Heart right ventricle (tissue), 16 donors: ENCODE data around the gene MRAS. TPM values are rescaled to one million over a fixed set of nuclear protein-coding genes. Genes with fewer than 3 reads are reported as not detected.

Source experiments
- ATAC-seq, 8 donors: fragments of 200-7000 bp; cut with Tn5 transposase; one replicate each; pipeline ENCODE4 v1.9.1; 2020; ENCODE audit warnings: mild to moderate bottlenecking in 8 of 8, moderate library complexity in 8 of 8, moderate number of reproducible peaks in 1 of 8
- DNase-seq, 2 donors: peaks; one replicate each; pipeline ENCODE4 v3.0.0-alpha.2; 2020
- H3K27ac ChIP-seq, 10 donors: fragments of 200-600 bp; sonication (generic) in 2 of 10; one replicate each; pipeline versions ENCODE4 v1.5.0 to v1.8.0; 2020 to 2022; ENCODE audit warnings: mild to moderate bottlenecking in 3 of 10
- H3K27me3 ChIP-seq, 7 donors: fragments of 200-600 bp; one replicate each; pipeline ENCODE4 v1.8.0; 2021 to 2022; ENCODE audit warnings: mild to moderate bottlenecking in 2 of 7
- H3K36me3 ChIP-seq, 9 donors: fragments of 200-600 bp; sonication (generic) in 1 of 9; one replicate each; pipeline versions ENCODE4 v1.5.0 to v1.8.0; 2020 to 2022; ENCODE audit warnings: mild to moderate bottlenecking in 2 of 9
- H3K4me1 ChIP-seq, 9 donors: fragments of 200-600 bp; sonication (generic) in 1 of 9; one replicate each; pipeline versions ENCODE4 v1.5.0 to v1.8.0; 2020 to 2022; ENCODE audit warnings: mild to moderate bottlenecking in 4 of 9
- H3K4me3 ChIP-seq, 10 donors: fragments of 200-600 bp; sonication (generic) in 2 of 10; one replicate each; pipeline versions ENCODE4 v1.5.0 to v1.8.0; 2020 to 2022; ENCODE audit warnings: mild to moderate bottlenecking in 7 of 10, moderate library complexity in 2 of 10
- H3K9me3 ChIP-seq, 11 donors: fragments of 200-600 bp in 10 of 11; sonication (generic) in 2 of 11; one replicate each; pipeline versions ENCODE4 v1.5.0 to v1.8.0; 2013 to 2022; ENCODE audit warnings: mild to moderate bottlenecking in 2 of 11, control low read depth in 1 of 11, moderate library complexity in 1 of 11
- WGBS, 2 donors: extraction: QIAGEN DNeasy Blood & Tissue Kit; methylation state at CpG; one replicate each; pipeline ENCODE4 v1.1.7; 2013; ENCODE audit warnings: inconsistent platforms in 1 of 2; 5-methylcytosine and 5-hydroxymethylcytosine counted together
- intact Hi-C, 10 donors: fragments of 100-400 bp; cut with DNase I; formaldehyde crosslinking; loops; one replicate each; pipeline versions ENCODE4 v1.11.1 to v1.14.2; 2022
- polyA plus RNA-seq, 2 donors: library from polyadenylated mRNA; stranded (reverse); fragments of 200-250 nt; gene quantifications; one replicate each; pipeline ENCODE4 v1.2.3, GENCODE V29; 2013
- total RNA-seq, 10 donors: library from RNA; stranded (reverse); fragmentation: NEBNext Ultra II Directional in 3 of 10; extraction: Animal tissue kit (Norgen Biotek cat#: 25700) in 3 of 10; gene quantifications; one replicate each; pipeline versions ENCODE4 v1.2.1 to v1.2.4, GENCODE V29; 2021 to 2023
- TF ChIP-seq, protein P1 (sequence below), 9 donors: fragments of 200-600 bp; sonication (generic) in 2 of 9; IDR thresholded peaks; one replicate each; pipeline versions ENCODE4 v1.5.0 to v1.8.0; 2021 to 2022; ENCODE audit warnings: antibody characterized with exemption in 9 of 9, mild to moderate bottlenecking in 5 of 9, moderate library complexity in 1 of 9
- donor health status: Arrhythmogenic right ventricular cardiomyopathy.
- donor health status: ischemic (EF 13 %, LVEDD 7.1; RV severe dilation, severe dysfunction).
- donor health status: healthy with polysubstance abuse.
- donor health status: DM: no; HTN: yes; CAD: no.
- donor health status: DM: no; HTN: no; CAD: no.
- donor health status: ischemic (EF 25% LVEDD 6.9; RV normal size, moderate dysfunction).
- donor health status: ischemic (EF 25% LVEDD 5.7; RV mildly dilated, moderate dysfunction).
- donor health status: healthy.
- donor health status: DM: yes; HTN: yes; CAD: no.
- donor health status: Ischemic cardiomyopathy.
- donor health status: ischemic (EF 35%, LVEDD 5.7; RV mildly dilated, moderate dysfunction).
- donor health status: nonischemic (EF 11% LVEDD 7.7; RV severe dilation, severe dysfunction).
- donor health status: DM: yes; HTN: yes; CAD: no.
- donor health status: PGD.
- donor health status: ischemic (EF 29% LVEDD 5.4; RV normal size, mild dysfunction).
- donor health status: nonischemic (EF 23%, LVEDD 6.1; RV moderate dilation, normal function).

MRAS gene
- total and polyA plus RNA-seq, 12 donors = 78.6 to 381 (median 256) TPM

DNA sequence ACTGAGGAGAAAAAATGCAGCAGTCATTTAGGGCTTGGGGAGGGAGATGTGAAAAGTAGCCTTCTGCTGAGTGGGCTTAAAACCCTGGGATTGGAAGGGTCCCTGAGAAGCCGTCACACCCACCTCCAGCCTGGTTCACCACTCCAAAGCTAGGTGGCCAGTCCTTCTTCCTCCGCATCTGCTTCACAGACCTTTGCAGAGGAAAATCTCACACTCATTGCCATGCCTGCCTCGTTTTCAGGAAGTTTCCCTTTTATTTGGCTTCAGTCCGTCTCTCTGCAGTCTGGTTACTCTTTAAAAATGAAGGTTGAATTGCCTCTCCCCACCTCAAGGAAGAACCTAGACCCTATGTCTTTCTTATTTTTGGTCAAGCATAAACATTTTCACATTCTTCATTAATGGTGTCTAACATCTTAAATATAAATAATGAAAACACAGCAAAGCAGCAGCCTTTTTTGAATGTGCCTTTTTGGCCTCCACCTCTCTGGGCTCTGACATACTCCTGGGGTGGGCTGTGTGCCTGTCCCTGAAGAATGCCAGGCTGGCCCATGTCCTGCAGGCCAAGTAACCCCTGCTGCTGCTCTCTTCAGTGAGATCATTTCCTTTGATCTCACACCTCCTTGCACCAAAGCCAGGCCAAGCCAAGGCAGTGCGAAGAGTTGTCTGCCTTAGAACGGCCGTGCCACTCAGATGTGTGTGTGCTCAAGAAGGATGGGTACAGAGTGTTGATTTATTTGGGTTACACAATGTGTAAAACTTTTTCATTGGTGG, 11.0 kb downstream of the MRAS start:
- no peak for ATAC-seq
- intact Hi-C loops = no loop called here
- H3K9me3 ChIP-seq = no peaks in the 10 kb centered on the region
- TF ChIP-seq, protein P1, sequence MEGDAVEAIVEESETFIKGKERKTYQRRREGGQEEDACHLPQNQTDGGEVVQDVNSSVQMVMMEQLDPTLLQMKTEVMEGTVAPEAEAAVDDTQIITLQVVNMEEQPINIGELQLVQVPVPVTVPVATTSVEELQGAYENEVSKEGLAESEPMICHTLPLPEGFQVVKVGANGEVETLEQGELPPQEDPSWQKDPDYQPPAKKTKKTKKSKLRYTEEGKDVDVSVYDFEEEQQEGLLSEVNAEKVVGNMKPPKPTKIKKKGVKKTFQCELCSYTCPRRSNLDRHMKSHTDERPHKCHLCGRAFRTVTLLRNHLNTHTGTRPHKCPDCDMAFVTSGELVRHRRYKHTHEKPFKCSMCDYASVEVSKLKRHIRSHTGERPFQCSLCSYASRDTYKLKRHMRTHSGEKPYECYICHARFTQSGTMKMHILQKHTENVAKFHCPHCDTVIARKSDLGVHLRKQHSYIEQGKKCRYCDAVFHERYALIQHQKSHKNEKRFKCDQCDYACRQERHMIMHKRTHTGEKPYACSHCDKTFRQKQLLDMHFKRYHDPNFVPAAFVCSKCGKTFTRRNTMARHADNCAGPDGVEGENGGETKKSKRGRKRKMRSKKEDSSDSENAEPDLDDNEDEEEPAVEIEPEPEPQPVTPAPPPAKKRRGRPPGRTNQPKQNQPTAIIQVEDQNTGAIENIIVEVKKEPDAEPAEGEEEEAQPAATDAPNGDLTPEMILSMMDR (IDR thresholded peaks at IDR 0.05) = no peak
- no peaks in the 10 kb centered on the region for H3K27me3 ChIP-seq
- 54% methylated on average over 7 of the region's 7 CpGs for WGBS, 2 donors
- no peak overlapping the region for H3K4me3 ChIP-seq
- H3K4me1 ChIP-seq = peaks cover 33 to 99% (median 78%) of the 10 kb centered on the region in 9 donors
- DNase-seq = no peak
- peaks cover 0 to 27% (median 6%) of the 10 kb centered on the region in 9 donors for H3K36me3 ChIP-seq
- H3K27ac ChIP-seq = peak overlapping the region; percentile 4 to 99 (median 71)

DNA sequence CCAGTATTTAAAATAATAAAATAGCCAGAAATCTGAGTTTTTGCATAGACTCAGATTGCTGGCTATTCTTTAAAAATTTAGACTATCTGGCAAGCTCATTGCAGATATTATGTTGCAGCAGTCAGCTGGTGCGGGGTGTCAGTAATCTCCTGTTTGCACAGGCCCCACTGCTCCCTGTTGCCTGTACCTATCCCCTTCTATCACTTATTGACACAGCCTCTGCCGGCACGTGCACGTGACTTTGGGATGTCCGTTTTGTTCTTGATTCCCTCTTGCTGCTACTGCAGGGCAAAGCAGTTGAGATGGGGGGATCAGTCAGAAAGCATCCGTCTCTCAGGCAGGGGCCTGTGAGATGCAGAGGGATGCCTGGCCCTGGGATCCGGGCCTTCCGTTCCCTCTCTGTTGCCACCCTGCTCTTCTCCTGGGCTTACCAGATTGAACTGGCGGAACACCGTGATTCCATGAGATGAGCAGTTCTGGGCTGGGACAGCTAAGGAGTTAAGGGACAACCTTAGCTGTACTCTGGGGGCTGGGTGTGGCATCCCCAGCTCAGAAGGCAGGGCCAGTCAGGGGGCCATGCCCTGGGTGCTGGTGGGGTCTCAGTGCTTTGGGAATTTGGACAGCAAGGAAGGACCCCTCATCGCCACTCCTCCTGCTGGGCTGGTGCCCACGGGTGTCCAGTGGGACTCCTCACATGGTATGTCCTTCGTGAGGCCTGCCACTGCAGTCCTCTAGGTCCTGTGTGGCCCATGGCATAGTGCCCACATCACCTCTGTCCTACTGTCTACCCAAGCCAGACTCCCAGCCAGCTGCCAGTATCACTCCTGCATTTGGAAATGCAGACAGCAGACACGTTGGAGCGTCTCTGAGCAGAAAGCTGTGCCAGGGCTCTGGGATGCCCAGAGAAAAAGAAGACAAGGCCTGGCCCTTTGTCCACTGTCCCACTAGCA, 11.8 kb downstream of the MRAS start:
- WGBS, 2 donors = 55 to 73% methylated on average over 15 of the region's 15 CpGs
- H3K27me3 ChIP-seq = no peaks in the 10 kb centered on the region
- H3K27ac ChIP-seq = peak overlapping the region; percentile 4 to 99 (median 71)
- TF ChIP-seq, protein P1 (IDR thresholded peaks at IDR 0.05) = no peak
- peaks cover 38 to 100% (median 82%) of the 10 kb centered on the region in 9 donors for H3K4me1 ChIP-seq
- DNase-seq = peak; percentile 59 to 73
- H3K9me3 ChIP-seq = no peaks in the 10 kb centered on the region
- H3K36me3 ChIP-seq = peaks cover 0 to 21% (median 3%) of the 10 kb centered on the region in 9 donors
- H3K4me3 ChIP-seq = no peak overlapping the region
- intact Hi-C loops = loop anchor here in 1 of 10 donors (5.0 kb wide), 1 partner anchor 37 kb away; no protein-coding TSS in a partner anchor
- ATAC-seq = peak; percentile 44 to 69 (median 64)

DNA sequence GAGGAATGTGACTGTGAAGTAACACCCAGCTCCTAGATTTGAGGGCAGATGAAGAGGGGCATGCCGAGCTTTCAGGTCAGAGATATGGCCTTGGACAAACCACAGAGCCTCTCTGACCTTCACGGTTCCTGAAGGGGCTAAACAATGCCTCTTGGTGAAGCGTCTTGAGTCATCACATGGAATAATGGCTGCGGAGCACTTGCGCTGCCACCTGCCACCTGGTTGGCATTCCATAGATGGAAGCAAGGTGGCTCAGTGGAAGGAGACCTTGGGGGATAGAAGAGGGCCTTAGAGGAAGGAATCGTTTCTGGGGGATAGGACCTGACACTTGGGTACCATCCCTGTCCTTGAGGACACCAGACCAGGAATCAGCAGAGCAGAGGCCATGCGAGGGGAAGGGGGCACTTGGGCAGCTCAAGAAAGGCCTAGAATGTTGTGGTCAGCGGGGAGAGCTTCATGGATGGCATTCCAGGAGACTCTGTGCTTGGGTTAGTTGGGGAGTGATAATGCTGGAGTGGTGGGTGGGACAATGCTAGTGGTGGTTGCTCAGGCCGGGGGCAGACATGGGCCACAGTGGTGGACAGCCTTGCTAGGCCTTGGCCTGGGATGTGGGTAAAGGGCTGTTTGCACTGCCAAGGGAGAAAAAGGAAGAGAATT, 12.6 kb downstream of the MRAS start:
- H3K4me1 ChIP-seq = peaks cover 46 to 100% (median 90%) of the 10 kb centered on the region in 9 donors
- intact Hi-C loops = loop anchor here in 1 of 10 donors (5.0 kb wide), 1 partner anchor 36 kb away; no protein-coding TSS in a partner anchor
- 82 to 84% methylated on average over 9 of the region's 9 CpGs for WGBS, 2 donors

More for the DNA sequence above, 12.6 kb downstream of the MRAS start:
- no peak overlapping the region for H3K4me3 ChIP-seq
- ATAC-seq (peak in 3 of 8 donors; percentile 1 to 4 (median 2)), DNase-seq (no peak)
- no peaks in the 10 kb centered on the region for H3K27me3 ChIP-seq
- no peaks in the 10 kb centered on the region for H3K9me3 ChIP-seq
- TF ChIP-seq, protein P1 (IDR thresholded peaks at IDR 0.05) = no peak
- peaks cover 0 to 13% (median 0%) of the 10 kb centered on the region in 9 donors for H3K36me3 ChIP-seq
- H3K27ac ChIP-seq = peak overlapping the region; percentile 13 to 99 (median 71)
